HG02571 (cell line): Measurements from ENCODE around the gene ZKSCAN8.
A peak's percentile ranks its signal among the peaks of the same experiment; 100 is the strongest.
"Not testable (repeated sequence)": the region's sequence is repeated elsewhere in the genome, so short reads cannot be mapped to it uniquely, and the experiment has no call there.

Source experiments
- ATAC-seq: cut with Tn5 transposase; IDR thresholded peaks from one replicate; pipeline ENCODE4 v1.9.1; 2021; ENCODE audit warnings: mild to moderate bottlenecking, moderate library complexity; ENCODE audit not compliant: unreplicated experiment

ZKSCAN8 gene

DNA sequence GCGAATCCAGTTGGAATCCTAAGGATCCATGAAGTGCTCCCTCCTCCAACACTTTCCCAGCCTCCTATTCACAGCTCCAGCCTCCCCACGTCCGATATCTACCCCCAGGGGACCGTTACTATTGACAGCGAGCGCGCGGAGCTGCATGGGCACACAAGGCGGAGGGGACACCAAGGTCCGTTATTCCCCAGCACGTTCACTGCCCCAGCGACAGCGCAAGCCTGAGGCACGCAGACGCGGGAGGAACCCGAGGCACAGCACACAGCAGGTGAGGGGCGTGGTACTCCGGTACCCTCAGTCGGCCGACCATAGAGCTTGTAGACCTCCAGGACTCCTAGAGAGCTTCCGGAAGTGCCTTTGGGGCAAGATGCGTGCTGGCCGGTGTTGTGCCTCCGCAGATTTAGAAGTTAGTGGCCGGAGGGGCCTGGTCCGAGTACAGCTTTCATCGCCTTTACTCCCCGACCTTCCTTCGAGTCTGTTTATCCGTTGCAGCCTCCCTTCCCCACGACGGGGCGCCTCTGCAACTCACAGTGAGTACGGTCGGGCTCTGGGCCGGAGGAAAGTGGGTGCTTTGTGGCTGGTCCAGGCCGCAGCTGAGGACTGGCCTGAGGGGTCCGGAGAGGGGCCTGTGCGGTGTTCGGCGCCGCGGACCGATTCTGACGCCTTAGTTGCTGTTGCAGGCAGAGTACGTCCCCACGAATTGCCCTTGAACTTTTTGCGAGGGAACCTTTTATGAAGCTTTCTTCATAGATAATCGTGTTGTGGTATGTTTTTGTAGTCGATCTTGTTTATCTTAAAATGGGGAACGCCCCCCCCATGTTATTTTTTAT lies at the start of gene ZKSCAN8:
ZKSCAN8 (plus strand) TSS at position 384 of the 830 bp plus-strand sequence. CDS start 6,525 bp downstream, outside the sequence.
- ATAC-seq: peak; percentile 87

- ATAC-seq: not testable (repeated sequence)
Measured at GRCh38 chr6:28102222-28102621, 39.5 kb upstream of the ZKSCAN8 start.

DNA sequence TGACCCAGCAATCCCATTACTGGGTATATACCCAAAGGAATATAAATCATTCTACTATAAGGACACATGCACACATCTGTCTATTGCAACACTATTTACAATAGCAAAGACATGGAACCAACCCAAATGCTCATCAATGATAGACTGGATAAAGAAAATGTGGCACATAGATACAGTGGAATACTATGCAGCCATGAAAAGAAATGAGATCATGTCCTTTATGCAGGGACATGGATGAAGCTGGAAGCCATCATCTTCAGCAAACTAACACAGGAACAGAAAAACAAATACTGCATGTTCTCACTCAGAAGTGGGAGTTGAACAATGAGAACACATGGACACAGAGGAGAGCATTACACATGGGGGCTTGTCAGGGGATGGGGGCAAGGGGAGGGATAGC lies 39.0 kb upstream of the ZKSCAN8 start:
- not testable (repeated sequence) for ATAC-seq

GRCh38 chr6:28104392-28105244 lies 37.1 kb upstream of the ZKSCAN8 start:
- ATAC-seq: peak; percentile 96

DNA sequence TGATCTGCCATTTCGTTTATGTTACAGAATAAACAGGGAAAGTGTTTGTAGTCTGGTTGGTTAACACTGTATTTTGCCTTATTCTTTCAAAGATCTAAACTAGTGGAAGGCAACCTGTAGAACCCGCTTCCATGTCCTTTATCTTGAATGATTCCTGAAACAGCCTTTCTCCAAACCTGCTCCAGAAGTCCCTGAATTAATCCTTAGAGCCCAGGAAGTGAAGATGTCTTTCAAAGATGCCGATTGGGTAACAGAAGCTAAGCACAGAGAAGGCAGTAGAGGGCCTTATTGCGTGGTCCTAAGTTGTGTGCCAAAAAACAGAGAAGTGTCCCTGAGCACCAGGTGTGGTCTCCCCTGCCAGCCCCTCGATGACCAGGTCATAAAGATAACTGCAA lies 36.4 kb upstream of the ZKSCAN8 start:
- no peak for ATAC-seq

- ATAC-seq: no peak
Measured at GRCh38 chr6:28107506-28107905, 34.2 kb upstream of the ZKSCAN8 start.

DNA sequence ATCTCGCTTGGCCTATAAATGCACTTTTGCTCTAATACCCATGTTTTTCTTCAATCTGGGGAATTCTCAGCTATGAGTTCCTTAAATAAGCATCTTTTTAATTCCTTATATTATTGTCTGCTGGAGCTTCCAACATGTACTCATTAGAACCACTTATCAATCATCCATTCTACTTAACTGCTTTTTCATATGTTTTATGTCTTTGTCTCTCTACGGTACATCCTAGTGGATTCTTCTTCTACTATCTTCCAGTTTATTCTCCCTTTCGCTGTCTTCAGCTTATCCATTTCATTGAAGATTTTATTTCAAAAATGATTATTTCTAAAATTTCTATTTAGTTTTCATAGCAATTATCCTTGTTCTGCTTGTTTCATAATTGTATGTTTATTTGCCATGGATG lies 29.7 kb upstream of the ZKSCAN8 start:
- no peak for ATAC-seq

DNA sequence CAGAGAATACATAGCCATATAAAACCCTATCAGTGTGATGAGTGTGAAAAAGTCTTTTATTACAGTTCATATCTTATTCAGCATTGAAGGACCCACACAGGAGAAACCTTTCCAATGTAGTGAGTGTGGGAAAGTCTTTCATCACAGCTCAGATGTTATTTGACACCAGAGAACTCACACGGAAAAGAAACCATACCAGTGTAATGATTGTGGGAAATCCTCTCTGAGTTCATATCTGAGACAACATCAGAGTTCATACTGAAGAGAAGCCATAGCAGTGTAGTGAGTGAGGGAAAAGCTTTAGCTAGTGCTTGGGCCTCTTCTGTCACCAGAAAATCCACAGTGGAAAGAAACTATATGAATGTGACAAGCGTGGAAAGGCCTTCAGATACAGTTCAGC lies 25.9 kb upstream of the ZKSCAN8 start:
- no peak for ATAC-seq

DNA sequence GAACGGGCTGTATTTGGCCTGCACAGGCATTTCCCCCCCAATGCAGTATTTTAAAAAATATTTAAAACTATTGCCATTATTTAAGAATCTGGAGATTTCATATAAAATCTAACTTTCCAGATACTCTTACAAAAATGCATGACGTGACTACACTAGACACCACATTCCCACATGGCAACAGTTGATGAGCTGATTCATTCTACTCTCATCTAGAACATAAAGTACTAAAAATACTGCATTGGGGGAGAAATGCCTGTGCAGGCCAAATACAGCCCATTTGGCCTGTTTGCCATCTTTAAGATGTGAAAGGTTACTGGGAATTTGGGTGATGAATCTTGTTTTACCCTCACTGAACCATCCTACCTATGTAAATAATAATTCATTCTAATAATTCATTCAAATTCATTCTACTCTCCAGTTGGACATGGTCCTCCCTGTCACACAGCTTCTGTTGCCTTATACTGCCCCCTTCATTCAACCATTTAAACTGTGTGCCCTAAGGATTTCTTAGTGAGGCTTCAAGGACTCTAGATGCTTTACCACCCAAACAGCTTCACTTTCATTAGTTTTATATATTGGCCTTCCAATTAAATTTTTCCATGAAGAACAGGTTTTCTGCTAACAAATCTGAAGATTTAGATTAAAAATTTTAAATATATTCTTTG lies 24.2 kb upstream of the ZKSCAN8 start:
- no peak for ATAC-seq

- ATAC-seq: no peak
Measured at GRCh38 chr6:28118217-28118616, 23.5 kb upstream of the ZKSCAN8 start.

- ATAC-seq: no peak
Measured at GRCh38 chr6:28121876-28122275, 19.8 kb upstream of the ZKSCAN8 start.

GRCh38 chr6:28122283-28122682 lies 19.4 kb upstream of the ZKSCAN8 start:
- ATAC-seq: not testable (repeated sequence)

DNA sequence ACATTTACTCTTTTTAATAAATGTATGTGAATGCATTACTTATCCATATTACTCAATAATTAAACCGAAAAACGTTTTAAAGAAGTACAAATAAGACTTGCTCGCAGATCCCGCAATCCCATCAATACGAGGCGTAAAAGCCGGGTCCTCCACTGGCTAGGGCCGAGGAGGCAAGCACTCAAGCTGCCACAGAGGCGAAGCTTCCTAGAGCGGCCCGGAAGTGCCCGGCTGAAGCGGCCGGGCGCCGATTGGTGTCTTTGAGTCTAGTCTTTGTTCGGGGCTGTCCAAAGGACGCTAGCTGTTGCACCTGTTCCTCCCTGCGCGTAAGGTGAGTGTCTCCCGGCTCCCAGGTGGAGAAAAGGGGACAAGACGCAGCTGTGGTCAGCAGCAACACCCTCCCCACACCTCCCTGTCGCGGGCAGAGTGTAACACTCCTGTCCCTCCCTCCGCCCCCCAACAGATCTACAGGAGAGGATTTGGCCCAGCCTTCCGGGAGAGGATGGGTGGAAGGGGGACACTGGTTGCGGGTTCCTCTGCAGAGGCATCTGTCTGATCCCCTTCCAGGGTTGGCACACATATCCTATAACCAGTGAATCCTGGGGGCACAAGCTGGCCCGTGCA lies 17.2 kb upstream of the ZKSCAN8 start, which contains the start of gene ZSCAN16:
ZSCAN16 (plus strand) TSS at position 260 of the 621 bp plus-strand sequence. CDS start 835 bp downstream, outside the sequence.
- ATAC-seq: peak; percentile 97

GRCh38 chr6:28124971-28125353 lies 16.7 kb upstream of the ZKSCAN8 start:
- peak; percentile 21 for ATAC-seq

DNA sequence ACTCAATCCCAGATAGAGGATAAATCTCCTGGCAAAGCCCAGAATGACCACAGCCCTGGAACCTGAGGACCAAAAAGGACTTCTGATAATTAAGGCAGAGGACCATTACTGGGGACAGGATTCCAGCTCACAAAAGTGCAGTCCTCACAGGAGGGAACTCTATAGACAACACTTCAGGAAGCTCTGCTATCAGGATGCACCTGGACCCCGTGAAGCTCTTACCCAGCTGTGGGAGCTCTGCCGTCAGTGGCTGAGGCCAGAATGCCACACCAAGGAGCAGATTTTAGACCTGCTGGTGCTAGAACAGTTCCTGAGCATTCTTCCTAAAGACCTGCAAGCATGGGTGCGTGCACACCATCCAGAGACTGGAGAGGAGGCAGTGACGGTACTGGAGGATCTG lies 16.3 kb upstream of the ZKSCAN8 start:
- no peak for ATAC-seq

DNA sequence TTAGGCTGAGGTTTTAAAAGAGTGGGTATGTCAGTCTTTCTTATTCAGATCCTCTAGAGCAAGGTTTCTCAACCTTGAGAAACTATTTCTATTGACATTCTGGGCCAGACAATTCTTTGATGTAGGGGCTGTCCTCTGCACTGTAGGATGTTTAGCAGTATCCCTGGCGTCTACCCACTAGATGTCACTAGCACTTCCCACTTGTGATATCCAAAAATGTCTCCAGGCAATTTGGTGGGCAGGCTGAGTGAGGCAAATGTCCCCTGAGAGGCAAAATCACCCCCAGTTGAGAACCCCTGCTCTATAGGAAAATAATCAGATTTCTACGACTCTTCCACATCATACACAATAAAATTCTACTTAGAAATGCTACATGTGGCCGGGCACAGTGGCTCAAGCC lies 7.7 kb upstream of the ZKSCAN8 start:
- ATAC-seq: no peak

DNA sequence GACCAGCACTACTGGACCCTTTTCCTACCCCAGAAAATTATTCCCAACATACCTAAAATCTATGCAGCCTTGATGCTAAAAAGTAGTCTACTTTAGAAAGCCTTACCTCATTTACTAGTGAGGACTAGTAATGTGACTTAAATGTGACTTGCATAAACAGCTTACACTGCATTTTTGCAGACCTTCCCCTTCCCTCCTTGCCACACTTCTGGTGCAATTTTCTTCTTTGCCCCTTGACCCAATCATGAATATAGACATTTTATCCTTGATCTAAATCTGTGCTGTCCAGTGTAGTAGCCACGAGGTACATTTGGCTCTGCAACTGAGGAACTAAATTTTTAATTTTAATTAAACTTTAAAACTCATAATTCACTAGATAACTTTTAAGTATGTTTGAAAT lies 7.0 kb upstream of the ZKSCAN8 start:
- ATAC-seq: no peak

- no peak for ATAC-seq
Measured at GRCh38 chr6:28135393-28135792, 6.3 kb upstream of the ZKSCAN8 start.

DNA sequence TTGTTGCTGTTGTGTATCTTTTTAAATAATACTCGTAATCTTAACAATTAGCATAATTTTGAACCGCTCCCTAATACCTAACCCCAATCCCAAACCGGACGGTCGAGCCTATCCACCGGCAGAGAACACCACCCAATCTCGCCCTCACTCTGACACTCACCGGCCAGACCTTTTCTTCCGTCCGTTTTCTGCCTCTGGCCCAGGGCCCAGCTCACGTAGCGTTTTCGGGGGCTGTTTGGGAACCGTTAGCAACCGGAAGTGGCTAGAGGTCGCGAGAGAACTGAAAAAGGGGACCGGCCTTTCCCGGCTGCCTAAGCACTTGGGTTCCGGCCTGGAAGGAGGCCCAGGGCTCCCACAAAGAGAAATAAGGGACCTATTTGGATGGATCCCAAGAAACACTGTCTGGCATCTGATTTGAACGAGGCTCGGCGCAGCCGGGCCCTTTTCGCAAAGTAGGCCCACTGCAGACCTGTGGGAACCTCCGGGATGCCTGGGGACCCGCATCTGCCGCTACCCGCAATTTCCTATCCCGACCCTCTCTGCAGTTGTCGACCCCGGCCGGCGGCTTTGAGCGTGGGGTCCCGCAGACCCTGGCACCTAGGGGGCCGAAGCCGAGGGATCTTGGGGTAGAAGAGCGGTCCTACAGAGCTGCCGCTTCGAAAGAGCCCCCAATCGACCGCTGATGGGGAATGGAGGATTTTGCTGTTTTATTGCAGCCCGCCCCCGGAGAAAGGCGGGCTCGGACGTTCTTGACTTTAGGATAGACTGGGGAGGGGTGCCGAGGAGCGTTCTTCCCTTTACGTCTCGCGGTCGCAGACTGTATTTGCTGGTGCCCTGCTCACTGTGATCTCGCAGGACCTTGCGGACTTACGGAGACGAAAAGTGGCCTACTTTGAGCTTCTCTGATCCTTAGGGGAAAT lies 4.8 kb upstream of the ZKSCAN8 start:
- ATAC-seq: peak; percentile 61

- ATAC-seq: no peak
Measured at GRCh38 chr6:28137505-28137981, 4.1 kb upstream of the ZKSCAN8 start.
